PC-9 (cell line): ENCODE data around the gene SEMA6C. TPM values are rescaled to one million over a fixed set of nuclear protein-coding genes. Genes with fewer than 3 reads are reported as not detected.
"Not testable (repeated sequence)": the region's sequence is repeated elsewhere in the genome, so short reads cannot be mapped to it uniquely, and the experiment has no call there.

Experiments
- BruUV-seq: library from RNA; stranded (reverse); fragments of 400-500 nt; replicated peaks from 2 replicates; lab custom pipeline; 2021; lab: Mats Ljungman, UMichigan
- CTCF ChIA-PET: fragments of 300-600 bp; sonication (Branson Sonifier 250); formaldehyde crosslinking; loops from one replicate; lab custom pipeline; 2022; ENCODE audit warnings: antibody characterized with exemption; lab: Charles Lee
- POLR2A ChIA-PET: fragments of 300-600 bp; sonication (Branson Sonifier 250); formaldehyde crosslinking; loops from one replicate; lab custom pipeline; 2022; ENCODE audit warnings: antibody characterized with exemption; ENCODE audit not compliant: unreplicated experiment; lab: Charles Lee
- DNase-seq, 2 experiments: peaks; one replicate each; pipeline versions ENCODE4 v3.0.0 to v3.0.0-alpha.2; 2015 to 2022; ENCODE audit warnings: mixed read lengths in 1 of 2
- H2AFZ ChIP-seq: fragments of 200-600 bp; sonication (generic); 2 replicates; pipeline ENCODE4 v1.8.1; 2017; ENCODE audit warnings: antibody characterized with exemption
- H3F3A ChIP-seq: fragments of 200-600 bp; sonication (generic); 2 replicates; pipeline ENCODE4 v1.8.1; 2017; ENCODE audit warnings: antibody characterized with exemption, mild to moderate bottlenecking, low read depth; ENCODE audit not compliant: insufficient read depth
- H3K27ac ChIP-seq: fragments of 200-600 bp; sonication (generic); 2 replicates; pipeline ENCODE4 v1.6.1; 2016; ENCODE audit warnings: mixed run types
- H3K27me3 ChIP-seq: fragments of 200-600 bp; sonication (generic); 2 replicates; pipeline ENCODE4 v1.6.1; 2016; ENCODE audit warnings: low read depth, mixed run types; ENCODE audit not compliant: insufficient read depth
- H3K36me3 ChIP-seq: fragments of 200-600 bp; sonication (generic); 2 replicates; pipeline ENCODE4 v1.6.1; 2016; ENCODE audit warnings: low read depth, mixed run types
- H3K4me1 ChIP-seq: fragments of 200-600 bp; sonication (generic); replicated peaks from 2 replicates; pipeline ENCODE4 v1.6.1; 2016; ENCODE audit warnings: mixed run types; ENCODE audit not compliant: insufficient read depth
- H3K4me2 ChIP-seq: fragments of 200-600 bp; sonication (generic); 2 replicates; pipeline ENCODE4 v1.6.1; 2017; ENCODE audit warnings: mixed run types
- H3K4me3 ChIP-seq: fragments of 200-600 bp; sonication (generic); 2 replicates; pipeline ENCODE4 v1.6.1; 2016; ENCODE audit warnings: mixed run types
- H3K79me2 ChIP-seq: fragments of 200-600 bp; sonication (generic); 2 replicates; pipeline ENCODE4 v1.6.1; 2017; ENCODE audit warnings: low read depth, mixed run types
- H3K9me2 ChIP-seq: fragments of 200-600 bp; sonication (generic); 2 replicates; pipeline ENCODE4 v1.8.1; 2017; ENCODE audit warnings: mild to moderate bottlenecking; ENCODE audit not compliant: insufficient read depth
- H3K9me3 ChIP-seq: fragments of 200-600 bp; sonication (generic); 2 replicates; pipeline ENCODE4 v1.8.1; 2016; ENCODE audit warnings: low read depth; ENCODE audit not compliant: insufficient read depth
- H4K20me1 ChIP-seq: fragments of 200-600 bp; sonication (generic); 2 replicates; pipeline ENCODE4 v1.8.1; 2017; ENCODE audit not compliant: insufficient read depth
- CTCF ChIP-seq: fragments of 200-600 bp; sonication (generic); conservative IDR thresholded peaks from 2 replicates; pipeline ENCODE4 v1.6.1; 2017; ENCODE audit warnings: mixed run types, antibody characterized with exemption, mild to moderate bottlenecking, moderate library complexity
- EZH2 ChIP-seq: fragments of 200-600 bp; sonication (generic); IDR thresholded peaks from 2 replicates; pipeline ENCODE4 v1.8.0; 2017; ENCODE audit warnings: antibody characterized with exemption, low read depth
- intact Hi-C: fragments of 100-400 bp; cut with micrococcal nuclease; formaldehyde crosslinking; loops from one replicate; pipeline ENCODE4 v1.10.0; 2022; ENCODE audit not compliant: unreplicated experiment
- total RNA-seq: library from RNA; stranded (reverse); gene quantifications from 2 replicates; pipeline ENCODE4 v1.2.3, GENCODE V29; 2021

Gene SEMA6C
- total RNA-seq, 1 experiment from 2014 or later = 5.6 TPM

GRCh38 chr1:151193304-151193703 is 46.9 kb upstream of the SEMA6C start:
- ChIA-PET CTCF (no interaction called here), POLR2A (no interaction called here)
- H3K4me3 ChIP-seq = no peak overlapping the region
- H2AFZ ChIP-seq = no peak overlapping the region
- DNase-seq = no peak
- peaks cover 26% of the 10 kb centered on the region for H3K79me2 ChIP-seq
- H3K36me3 ChIP-seq = no peaks in the 10 kb centered on the region
- no peaks in the 10 kb centered on the region for H3K27me3 ChIP-seq
- peaks cover 32% of the 10 kb centered on the region for H3K4me1 ChIP-seq
- peaks cover 59% of the 10 kb centered on the region for H3F3A ChIP-seq
- TF ChIP-seq EZH2 (no peak), CTCF (no peak)
- no TSS peak for BruUV-seq
- intact Hi-C loops = loop anchor here (10.0 kb wide), 2 partner anchors 351 to 841 kb away; partner anchors contain the start of genes S100A11 and TUFT1
- no peaks in the 10 kb centered on the region for H3K9me2 ChIP-seq
- H3K27ac ChIP-seq = no peak overlapping the region
- H3K4me2 ChIP-seq = no peak overlapping the region
- no peaks in the 10 kb centered on the region for H4K20me1 ChIP-seq
- no peaks in the 10 kb centered on the region for H3K9me3 ChIP-seq

GRCh38 chr1:151192047-151192446 is 45.6 kb upstream of the SEMA6C start:
- Histone ChIP-seq H3K27ac (no peak overlapping the region), H3K4me3 (no peak overlapping the region), H3K4me1 (peaks cover 30% of the 10 kb centered on the region), H3K9me3 (no peaks in the 10 kb centered on the region), H3K9me2 (no peaks in the 10 kb centered on the region), H3K4me2 (no peak overlapping the region), H3F3A (peaks cover 47% of the 10 kb centered on the region), H4K20me1 (no peaks in the 10 kb centered on the region), H2AFZ (no peak overlapping the region), H3K36me3 (no peaks in the 10 kb centered on the region), H3K27me3 (no peaks in the 10 kb centered on the region), H3K79me2 (peaks cover 39% of the 10 kb centered on the region)
- no peak for DNase-seq
- TF ChIP-seq CTCF (no peak), EZH2 (no peak)
- intact Hi-C loops = loop anchor here (10.0 kb wide), 2 partner anchors 353 to 843 kb away; partner anchors contain the start of genes S100A11 and TUFT1
- ChIA-PET POLR2A (no interaction called here), CTCF (interaction anchor here (0.7 kb wide), 1 partner anchor 24 kb away, joined by 3 read pairs; no protein-coding TSS in a partner anchor)
- no TSS peak for BruUV-seq

- ChIA-PET CTCF (interaction anchor here (0.6 to 1.0 kb wide), 5 partner anchors 62 to 650 kb away, joined by 3 to 4 read pairs (median 3); partner anchors contain the start of gene C2CD4D), POLR2A (interaction anchor here (0.6 to 1.3 kb wide), 5 partner anchors 14 to 622 kb away, joined by 3 to 10 read pairs (median 6); no protein-coding TSS in a partner anchor)
- peak within 1 kb of the TSS; percentile 71 for H3K4me3 ChIP-seq
- intact Hi-C loops = loop anchor here (10.0 kb wide), 2 partner anchors 355 to 845 kb away; partner anchors contain the start of genes S100A11 and TUFT1
- no peaks in the 10 kb centered on the region for H4K20me1 ChIP-seq
- DNase-seq = peak; percentile 80
- H2AFZ ChIP-seq = peak within 1 kb of the TSS; percentile 75
- H3K79me2 ChIP-seq = peaks cover 42% of the 10 kb centered on the region
- BruUV-seq = no TSS peak
- peak within 1 kb of the TSS; percentile 83 for H3K4me2 ChIP-seq
- H3K36me3 ChIP-seq = peaks cover 8% of the 10 kb centered on the region; the same call in 1 of the 2 replicates
- H3K4me1 ChIP-seq = peaks cover 26% of the 10 kb centered on the region
- TF ChIP-seq EZH2 (no peak), CTCF (no peak; the same call in 1 of the 2 replicates)
- H3F3A ChIP-seq = peaks cover 33% of the 10 kb centered on the region
- no peaks in the 10 kb centered on the region for H3K9me3 ChIP-seq
- peak within 1 kb of the TSS; percentile 72 for H3K27ac ChIP-seq
- H3K27me3 ChIP-seq = no peaks in the 10 kb centered on the region
- H3K9me2 ChIP-seq = no peaks in the 10 kb centered on the region
Observed at GRCh38 chr1:151189637-151190445, 43.4 kb upstream of the SEMA6C start, which contains the start of gene VPS72. TSS of gene VPS72 (minus strand) at chr1:151190197. CDS start at chr1:151190121, 76 bp downstream.

GRCh38 chr1:151188667-151189066 is 42.2 kb upstream of the SEMA6C start:
- Histone ChIP-seq H3K36me3 (peaks cover 15% of the 10 kb centered on the region; the same call in 1 of the 2 replicates), H3K4me1 (peaks cover 16% of the 10 kb centered on the region), H3K79me2 (peaks cover 32% of the 10 kb centered on the region), H3K4me3 (peak overlapping the region; percentile 71), H3K4me2 (peak overlapping the region; percentile 83), H3F3A (peaks cover 21% of the 10 kb centered on the region)
- H3K27ac ChIP-seq, H4K20me1 ChIP-seq, intact Hi-C loops, H2AFZ ChIP-seq, DNase-seq, H3K27me3 ChIP-seq, BruUV-seq, H3K9me2 ChIP-seq, H3K9me3 ChIP-seq, POLR2A ChIA-PET: not testable (repeated sequence)
- CTCF ChIA-PET = interaction anchor here (0.6 to 0.7 kb wide), 2 partner anchors 70 to 111 kb away, joined by 3 to 4 read pairs; no protein-coding TSS in a partner anchor
